ENCODE data around the gene NUBP2. TPM values are rescaled to one million over a fixed set of nuclear protein-coding genes. Genes with fewer than 3 reads are reported as not detected.
A peak's percentile ranks its signal among the peaks of the same experiment; 100 is the strongest.

NUBP2 gene
- total RNA-seq, 1 donor from 2014 or later: 66.6 TPM

- TF ChIP-seq CTCF (conservative IDR thresholded peaks at IDR 0.05): no peak
- peak overlapping the region; percentile 41 for H3K4me3 Mint-ChIP-seq
- DNase-seq (ENCODE audit: extremely low spot score, unreplicated experiment): no peak
- peaks cover 20% of the 10 kb centered on the region for H3K4me1 Mint-ChIP-seq (ENCODE audit: unreplicated experiment)
- no peaks in the 10 kb centered on the region for H3K9me3 Mint-ChIP-seq
- H3K36me3 Mint-ChIP-seq: peaks cover 9% of the 10 kb centered on the region
- H3K27me3 Mint-ChIP-seq: no peaks in the 10 kb centered on the region
- peak overlapping the region; percentile 39 for H3K27ac Mint-ChIP-seq
These were observed 47.5 kb downstream of the NUBP2 start for GRCh38 chr16:1830213-1830612.

GRCh38 chr16:1831186-1832075 lies 48.7 kb downstream of the NUBP2 start:
- no peak overlapping the region for H3K27ac Mint-ChIP-seq
- no peaks in the 10 kb centered on the region for H3K27me3 Mint-ChIP-seq
- H3K9me3 Mint-ChIP-seq: no peaks in the 10 kb centered on the region
- peaks cover 20% of the 10 kb centered on the region for H3K4me1 Mint-ChIP-seq (ENCODE audit: unreplicated experiment)
- DNase-seq (ENCODE audit: extremely low spot score, unreplicated experiment): no peak
- H3K4me3 Mint-ChIP-seq: no peak overlapping the region
- peaks cover 9% of the 10 kb centered on the region for H3K36me3 Mint-ChIP-seq
- TF ChIP-seq CTCF (conservative IDR thresholded peaks at IDR 0.05): no peak

- TF ChIP-seq CTCF (conservative IDR thresholded peaks at IDR 0.05): no peak
- H3K27ac Mint-ChIP-seq: peak overlapping the region; percentile 54
- peaks cover 9% of the 10 kb centered on the region for H3K36me3 Mint-ChIP-seq
- no peak for DNase-seq (ENCODE audit: extremely low spot score, unreplicated experiment)
- H3K4me3 Mint-ChIP-seq: peak overlapping the region; percentile 68
- peaks cover 14% of the 10 kb centered on the region for H3K4me1 Mint-ChIP-seq (ENCODE audit: unreplicated experiment)
- H3K27me3 Mint-ChIP-seq: no peaks in the 10 kb centered on the region
- H3K9me3 Mint-ChIP-seq: no peaks in the 10 kb centered on the region
These were observed 50.2 kb downstream of the NUBP2 start for GRCh38 chr16:1832838-1833454.

DNA sequence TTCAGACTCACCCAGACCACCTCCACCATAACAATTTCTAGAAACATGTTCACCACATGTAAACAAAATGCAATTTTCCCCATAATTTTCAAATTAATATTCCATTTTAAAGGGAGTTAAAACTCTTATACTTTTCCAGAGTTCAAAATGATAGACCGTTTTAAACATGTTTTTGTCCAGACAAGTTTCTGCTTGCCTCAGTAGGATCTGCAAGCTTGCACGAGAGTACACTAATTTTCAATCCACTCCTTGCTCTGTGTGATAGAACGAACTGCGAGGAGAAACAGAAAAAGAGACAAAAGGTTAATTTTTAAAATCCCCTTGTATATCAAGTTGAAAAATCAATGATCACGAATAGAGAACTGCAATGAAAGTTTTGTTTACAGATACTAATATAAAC lies 51.3 kb downstream of the NUBP2 start:
- Mint-ChIP-seq H3K9me3 (no peaks in the 10 kb centered on the region), H3K27ac (peak overlapping the region; percentile 71), H3K27me3 (no peaks in the 10 kb centered on the region), H3K4me3 (peak overlapping the region; percentile 47), H3K4me1 (ENCODE audit: unreplicated experiment) (peaks cover 9% of the 10 kb centered on the region), H3K36me3 (peaks cover 7% of the 10 kb centered on the region)
- no peak for TF ChIP-seq CTCF (conservative IDR thresholded peaks at IDR 0.05)
- DNase-seq (ENCODE audit: extremely low spot score, unreplicated experiment): no peak

Small RNA genes lying within 50 kb of the gene (microRNA-seq; reads per million reads assigned to microRNA genes)
- 2.2 reads per million for gene MIR3177

Other genes with a start within 250 kb of the NUBP2 start
- gene TMEM204, start 249.3 kb upstream of the NUBP2 start, total RNA-seq (ENCODE audit: low replicate concordance): 1.0 TPM in 1 of 2 replicates, not detected in the other
- gene IFT140, start 170.9 kb upstream of the NUBP2 start, total RNA-seq (ENCODE audit: low replicate concordance): 27.9 and 55.1 TPM in 2 replicates
- 29.0 and 31.4 TPM in 2 replicates for gene CRAMP1, start 170.6 kb upstream of the NUBP2 start, total RNA-seq (ENCODE audit: low replicate concordance)
- 116 and 132 TPM in 2 replicates for gene JPT2, start 104.7 kb upstream of the NUBP2 start, total RNA-seq (ENCODE audit: low replicate concordance)
- gene MAPK8IP3, start 76.8 kb upstream of the NUBP2 start, total RNA-seq (ENCODE audit: low replicate concordance): 50.4 and 97.5 TPM in 2 replicates
- 54.0 and 55.9 TPM in 2 replicates for gene NME3, start 11.4 kb upstream of the NUBP2 start, total RNA-seq (ENCODE audit: low replicate concordance)
- gene EME2, start 10.2 kb upstream of the NUBP2 start, total RNA-seq (ENCODE audit: low replicate concordance): 26.9 and 35.9 TPM in 2 replicates
- gene MRPS34, start 9.8 kb upstream of the NUBP2 start, total RNA-seq (ENCODE audit: low replicate concordance): 95.5 and 97.9 TPM in 2 replicates
- 51.2 and 71.3 TPM in 2 replicates for gene SPSB3, start 389 bp upstream of the NUBP2 start, total RNA-seq (ENCODE audit: low replicate concordance)
- 0.17 and 0.59 TPM in 2 replicates for gene IGFALS, start 10.7 kb downstream of the NUBP2 start, total RNA-seq (ENCODE audit: low replicate concordance)
- 32.0 and 36.7 TPM in 2 replicates for gene HAGH, start 43.9 kb downstream of the NUBP2 start, total RNA-seq (ENCODE audit: low replicate concordance)
- 33.2 and 41.1 TPM in 2 replicates for gene FAHD1, start 44.2 kb downstream of the NUBP2 start, total RNA-seq (ENCODE audit: low replicate concordance)
- gene MEIOB, start 89.2 kb downstream of the NUBP2 start, total RNA-seq (ENCODE audit: low replicate concordance): not detected in 2 replicates
- 1.3 and 5.6 TPM in 2 replicates for gene HS3ST6, start 135.5 kb downstream of the NUBP2 start, total RNA-seq (ENCODE audit: low replicate concordance)
- gene MSRB1, start 160.2 kb downstream of the NUBP2 start, total RNA-seq (ENCODE audit: low replicate concordance): 34.8 and 37.7 TPM in 2 replicates
- gene RPL3L, start 171.7 kb downstream of the NUBP2 start, total RNA-seq (ENCODE audit: low replicate concordance): not detected in 2 replicates
- 122 and 130 TPM in 2 replicates for gene NDUFB10, start 176.6 kb downstream of the NUBP2 start, total RNA-seq (ENCODE audit: low replicate concordance)
- 3,017 and 3,035 TPM in 2 replicates for gene RPS2, start 181.9 kb downstream of the NUBP2 start, total RNA-seq (ENCODE audit: low replicate concordance)
- not detected in 2 replicates for gene RNF151, start 183.9 kb downstream of the NUBP2 start, total RNA-seq (ENCODE audit: low replicate concordance)
- 37.0 and 40.0 TPM in 2 replicates for gene TBL3, start 189.1 kb downstream of the NUBP2 start, total RNA-seq (ENCODE audit: low replicate concordance)
- 0.63 and 2.0 TPM in 2 replicates for gene NOXO1, start 198.5 kb downstream of the NUBP2 start, total RNA-seq (ENCODE audit: low replicate concordance)
- gene GFER, start 201.2 kb downstream of the NUBP2 start, total RNA-seq (ENCODE audit: low replicate concordance): 25.3 and 31.6 TPM in 2 replicates
- 2.4 and 2.5 TPM in 2 replicates for gene SYNGR3, start 207.0 kb downstream of the NUBP2 start, total RNA-seq (ENCODE audit: low replicate concordance)
- gene ZNF598, start 226.9 kb downstream of the NUBP2 start, total RNA-seq (ENCODE audit: low replicate concordance): 43.9 and 46.1 TPM in 2 replicates
- gene NPW, start 236.8 kb downstream of the NUBP2 start, total RNA-seq (ENCODE audit: low replicate concordance): 3.9 and 4.7 TPM in 2 replicates
- gene NHERF2, start 243.9 kb downstream of the NUBP2 start, total RNA-seq (ENCODE audit: low replicate concordance): 23.3 and 23.4 TPM in 2 replicates